NCI-H2227 treated with DMSO at 0.1 percent for 48 hours (cell line): ENCODE results near the gene IER2.
"Not testable (repeated sequence)": the region's sequence is repeated elsewhere in the genome, so short reads cannot be mapped to it uniquely, and the experiment has no call there.

Experiments
- DNase-seq: peaks from one replicate; lab custom pipeline; 2025; lab: John Stamatoyannopoulos, UW

The IER2 gene

GRCh38 chr19:13138916-13139198 lies 11.4 kb upstream of the IER2 start:
- no peak for DNase-seq

GRCh38 chr19:13139633-13140311 lies 10.4 kb upstream of the IER2 start:
- no peak for DNase-seq

GRCh38 chr19:13146763-13147563 lies 3.2 kb upstream of the IER2 start:
- DNase-seq: no peak

- DNase-seq: not testable (repeated sequence)
Measured at GRCh38 chr19:13149173-13149627, 1.0 kb upstream of the IER2 start.

- DNase-seq: peak; percentile 17
Measured at GRCh38 chr19:13149628-13150186, 504 bp upstream of the IER2 start.

GRCh38 chr19:13150931-13151604 lies 857 bp downstream of the IER2 start:
- no peak for DNase-seq

- DNase-seq: peak; percentile 93
Measured at GRCh38 chr19:13151605-13152355, 1.6 kb downstream of the IER2 start.

- DNase-seq: no peak
Measured at GRCh38 chr19:13152356-13152973, 2.3 kb downstream of the IER2 start.

GRCh38 chr19:13152974-13153568 lies 2.9 kb downstream of the IER2 start:
- DNase-seq: peak; percentile 71

GRCh38 chr19:13153569-13154240 lies 3.5 kb downstream of the IER2 start:
- no peak for DNase-seq

GRCh38 chr19:13154241-13154778 lies 4.1 kb downstream of the IER2 start:
- DNase-seq: no peak

GRCh38 chr19:13154911-13155471 lies 4.8 kb downstream of the IER2 start:
- DNase-seq: no peak

GRCh38 chr19:13155472-13156359 lies 5.5 kb downstream of the IER2 start:
- DNase-seq: peak; percentile 57

- no peak for DNase-seq
Measured at GRCh38 chr19:13159713-13160112, 9.5 kb downstream of the IER2 start.

- DNase-seq: no peak
Measured at GRCh38 chr19:13160557-13160956, 10.3 kb downstream of the IER2 start.

- peak; percentile 70 for DNase-seq
Measured at GRCh38 chr19:13162724-13163608, 12.8 kb downstream of the IER2 start.

GRCh38 chr19:13163609-13164342 lies 13.6 kb downstream of the IER2 start:
- DNase-seq: peak; percentile 9
